Measurements from ENCODE around the gene RHBG. TPM values are rescaled to one million over a fixed set of nuclear protein-coding genes. Genes with fewer than 3 reads are reported as not detected.

Gene RHBG
- total RNA-seq, 1 experiment from 2014 or later, result 1.5 TPM

- no peaks in the 10 kb centered on the region for H4K20me1 ChIP-seq (ENCODE audit: control insufficient read depth, insufficient read depth, insufficient read length)
- peak overlapping the region; percentile 55 to 84 for H3K4me3 Mint-ChIP-seq
- DNase-seq, result peak; percentile 73
Measured at GRCh38 chr1:156419854-156420204, 50.8 kb downstream of the RHBG start.

More at GRCh38 chr1:156419854-156420204, 50.8 kb downstream of the RHBG start:
- Histone ChIP-seq H3K56ac (ENCODE audit: insufficient read length, low read depth, low read length) (no peak overlapping the region), H2BK15ac (ENCODE audit: low read depth, low read length) (no peak overlapping the region), H4K8ac (replicated peaks; ENCODE audit: insufficient read length, low read depth, low read length) (no peak overlapping the region), H2BK12ac (ENCODE audit: insufficient read length, low read depth, low read length) (no peak overlapping the region), H3K27ac (ENCODE audit: insufficient read length, low read depth, low read length) (no peak overlapping the region), H2BK5ac (ENCODE audit: insufficient read length, low read length) (no peak overlapping the region), H3K27me3 (ENCODE audit: insufficient read depth, low read length) (peaks cover 36% of the 10 kb centered on the region), H2BK20ac (ENCODE audit: low read depth, low read length, poor library complexity, severe bottlenecking) (no peak overlapping the region), H3K4me2 (ENCODE audit: insufficient read depth, insufficient read length, low read length) (peak overlapping the region; percentile 51), H3K14ac (ENCODE audit: insufficient read depth, low read length) (no peak overlapping the region), H3K23me2 (ENCODE audit: insufficient read length, low read depth, low read length, poor library complexity, severe bottlenecking) (peaks cover 20% of the 10 kb centered on the region), H3K23ac (ENCODE audit: insufficient read length, low read depth, low read length) (no peak overlapping the region), H3T11ph (ENCODE audit: low read length) (no peak overlapping the region), H2AFZ (ENCODE audit: low read length) (no peak overlapping the region), H3K79me2 (ENCODE audit: insufficient read depth, low read length) (no peaks in the 10 kb centered on the region), H2BK120ac (ENCODE audit: low read depth, low read length, poor library complexity, severe bottlenecking) (no peak overlapping the region), H4K5ac (ENCODE audit: insufficient read length, low read depth, low read length) (no peak overlapping the region), H3K9ac (ENCODE audit: extremely low read depth, insufficient read length, low read length) (no peak overlapping the region), H4K91ac (ENCODE audit: insufficient read length, low read depth, low read length) (no peak overlapping the region), H3K79me1 (ENCODE audit: insufficient read depth, low read depth, low read length, poor library complexity, severe bottlenecking) (no peaks in the 10 kb centered on the region), H3K18ac (ENCODE audit: insufficient read length, low read depth, low read length) (no peak overlapping the region), H3K4me1 (ENCODE audit: insufficient read depth, low read length) (no peaks in the 10 kb centered on the region; the same call in 1 of the 2 replicates), H2AK5ac (ENCODE audit: insufficient read length, low read length) (no peak overlapping the region), H3K4ac (ENCODE audit: low read depth, low read length) (no peak overlapping the region), H3K9me3 (ENCODE audit: control insufficient read depth, low read depth, low read length) (no peaks in the 10 kb centered on the region)
- H3K9me3 Mint-ChIP-seq, result no peaks in the 10 kb centered on the region; a peak in 1 of 5 replicates
- no peak overlapping the region; a peak in 1 of 7 replicates for H3K27ac Mint-ChIP-seq
- peak; percentile 75 for TF ChIP-seq CTCF (conservative IDR thresholded peaks at IDR 0.05)
- H3K27me3 Mint-ChIP-seq (ENCODE audit: low read depth), result peaks cover 69% of the 10 kb centered on the region
- WGBS (ENCODE audit: extremely low coverage, insufficient read length, low lambda C conversion rate), result no CpG with 5 or more reads among the region's 5 CpGs
- no peaks in the 10 kb centered on the region; a peak in 1 of 7 replicates for H3K36me3 Mint-ChIP-seq (ENCODE audit: insufficient read depth in 1 of 3, low read depth in 3 of 3)
- peaks cover 40 to 47% of the 10 kb centered on the region in 2 experiments for H3K4me1 Mint-ChIP-seq
